Mucosa of gallbladder (tissue), 1 donor: Measurements from ENCODE around the gene SESTD1. TPM values are rescaled to one million over a fixed set of nuclear protein-coding genes. Genes with fewer than 3 reads are reported as not detected.
"Not testable (repeated sequence)": the region's sequence is repeated elsewhere in the genome, so short reads cannot be mapped to it uniquely, and the experiment has no call there.

ENCODE experiments used
- DNase-seq: peaks from one replicate; pipeline ENCODE4 v3.0.0-alpha.2; 2020; ENCODE audit warnings: low spot score
- total RNA-seq: library from RNA; stranded (reverse); gene quantifications from one replicate; pipeline ENCODE4 v1.2.1, GENCODE V29; 2021
- donor health status: DM: no; HTN: no; CAD: no.

Gene SESTD1
- total RNA-seq, 1 donor from 2014 or later, result 95.4 TPM

DNA sequence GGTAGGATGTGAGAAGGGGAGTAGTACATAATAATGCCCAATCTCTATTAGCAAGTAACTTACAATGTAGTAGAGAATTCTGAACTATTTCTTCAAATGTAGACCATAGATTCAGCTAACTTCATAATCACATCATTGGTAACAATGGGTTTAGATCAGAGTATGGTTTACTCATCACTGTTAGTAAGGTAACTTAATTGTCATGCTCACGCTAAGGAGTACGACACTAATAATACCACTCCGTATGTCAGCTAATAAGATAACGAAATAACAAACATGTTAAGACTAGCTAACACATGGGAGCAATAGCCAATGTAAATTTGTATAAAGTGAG, 158.3 kb downstream of the SESTD1 start:
- DNase-seq, result no peak

DNA sequence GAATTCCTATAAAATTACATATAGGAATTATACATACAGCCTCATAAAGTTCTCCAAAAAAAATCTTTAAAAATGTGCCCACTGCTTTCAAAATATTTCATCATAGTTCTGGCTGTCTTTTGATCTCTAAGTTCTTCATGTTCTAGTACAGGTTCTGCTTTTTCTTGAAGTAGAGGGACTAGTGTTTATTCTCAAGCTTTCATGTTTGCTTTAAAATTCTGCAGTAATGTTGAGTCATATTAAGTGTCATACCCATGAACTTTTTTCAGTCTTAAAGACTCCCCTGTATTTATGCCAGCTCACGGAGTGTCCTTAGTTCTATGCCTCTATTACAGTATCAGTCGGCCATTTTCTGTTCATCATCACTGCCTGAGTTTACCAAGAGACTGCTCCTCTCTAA, 159.9 kb downstream of the SESTD1 start:
- DNase-seq, result no peak

DNA sequence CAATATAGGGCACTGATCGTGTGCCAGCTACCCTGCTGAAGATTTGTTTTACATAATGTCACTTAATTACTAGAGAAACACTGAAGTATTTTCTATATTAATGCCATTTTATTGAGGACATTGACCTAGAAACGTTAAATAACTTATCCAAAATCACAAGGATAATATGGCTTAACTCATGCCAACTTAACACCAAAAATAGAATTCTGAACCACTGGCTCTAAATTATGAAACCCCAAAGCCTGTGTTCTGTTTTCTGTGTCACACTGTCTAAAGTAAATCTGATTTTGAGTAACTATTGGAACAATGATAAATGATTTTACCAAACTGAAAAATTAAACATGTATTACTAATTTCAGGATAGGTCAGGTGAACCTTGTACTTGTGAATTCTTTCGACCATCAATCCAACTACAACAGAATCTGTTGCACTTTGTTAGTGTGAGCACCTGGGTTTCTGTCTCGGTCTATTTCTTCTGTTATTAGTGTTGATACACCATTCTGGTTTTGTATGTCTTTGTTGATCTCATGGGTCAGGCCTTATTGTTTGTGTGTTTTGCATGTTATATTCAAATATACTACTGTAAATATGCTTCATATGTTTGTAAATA, 166.4 kb downstream of the SESTD1 start:
- DNase-seq, result no peak

DNA sequence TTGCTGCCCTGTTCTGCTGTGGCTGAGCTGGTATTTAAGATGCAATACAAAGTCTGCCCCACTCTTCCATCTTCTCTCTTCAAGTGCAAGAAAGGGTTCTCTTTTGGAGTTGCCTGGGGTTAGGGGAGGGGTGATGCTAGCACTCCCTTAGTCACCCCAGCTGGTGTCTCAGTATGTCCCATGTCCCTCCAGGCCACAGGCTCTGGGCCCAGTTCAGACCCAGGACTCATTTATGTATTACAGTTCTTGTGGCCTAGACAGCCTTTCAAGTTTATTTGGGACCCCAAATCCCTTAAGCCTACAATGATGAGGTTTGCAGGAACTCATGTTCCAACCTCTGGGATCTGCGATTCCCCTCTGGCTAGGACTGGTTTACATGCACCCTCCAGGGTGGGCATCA, 167.5 kb downstream of the SESTD1 start:
- no peak for DNase-seq

DNA sequence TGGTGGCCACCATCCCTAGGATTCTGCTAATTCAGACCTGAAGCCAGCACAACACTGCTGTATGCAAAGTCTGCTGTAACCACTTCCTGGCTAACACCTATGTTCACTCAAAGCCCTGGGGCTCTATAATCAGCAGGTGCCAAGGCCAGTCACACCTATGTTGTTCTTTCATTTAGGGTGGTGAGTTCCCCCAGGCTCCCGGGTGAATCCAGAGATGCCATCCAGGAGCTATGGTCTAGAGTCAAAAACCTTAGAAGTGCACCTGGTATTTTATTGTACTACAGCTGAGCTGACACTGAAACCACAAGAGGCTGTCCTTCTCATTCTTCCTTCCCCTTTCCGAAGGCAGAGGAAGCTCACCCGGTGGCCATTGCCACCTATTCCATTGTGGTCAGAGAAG, 168.5 kb downstream of the SESTD1 start:
- no peak for DNase-seq

DNA sequence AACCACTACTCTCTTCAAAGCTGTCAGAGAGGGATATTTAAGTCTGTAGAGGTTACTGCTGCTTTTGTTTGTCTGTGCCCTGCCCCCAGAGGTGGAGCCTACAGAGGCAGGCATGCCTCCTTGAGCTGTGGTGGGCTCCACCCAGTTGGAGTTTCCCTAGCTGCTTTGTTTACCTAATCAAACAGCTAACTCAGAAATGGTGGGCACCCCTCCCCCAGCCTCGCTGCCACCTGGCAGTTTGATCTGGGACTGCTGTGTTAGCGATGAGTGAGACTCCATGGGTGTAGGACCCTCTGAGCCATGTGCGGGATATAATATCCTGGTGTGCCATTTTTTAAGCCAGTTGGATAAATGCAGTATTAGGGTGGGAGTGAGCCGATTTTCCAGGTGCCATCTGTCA, 171.7 kb downstream of the SESTD1 start:
- DNase-seq, result not testable (repeated sequence)

DNA sequence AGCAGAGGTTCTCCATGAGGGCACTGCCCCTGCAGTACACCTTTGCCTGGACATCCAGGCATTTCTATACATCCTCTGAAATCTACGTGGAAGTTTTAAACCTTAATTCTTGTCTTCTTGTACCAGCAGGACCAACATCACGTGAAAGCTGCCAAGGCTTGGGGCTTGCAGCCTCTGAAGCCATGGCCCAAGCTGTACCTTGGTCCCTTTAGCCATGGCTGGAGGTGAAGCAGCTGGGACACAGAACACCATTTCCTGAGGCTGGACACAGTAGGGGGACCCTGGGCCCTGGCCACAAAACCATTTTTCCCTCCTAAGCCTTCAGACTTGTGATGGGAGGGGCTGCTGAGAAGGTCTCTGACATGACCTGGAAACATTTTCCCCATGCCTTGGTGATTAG, 181.9 kb downstream of the SESTD1 start:
- DNase-seq, result no peak

DNA sequence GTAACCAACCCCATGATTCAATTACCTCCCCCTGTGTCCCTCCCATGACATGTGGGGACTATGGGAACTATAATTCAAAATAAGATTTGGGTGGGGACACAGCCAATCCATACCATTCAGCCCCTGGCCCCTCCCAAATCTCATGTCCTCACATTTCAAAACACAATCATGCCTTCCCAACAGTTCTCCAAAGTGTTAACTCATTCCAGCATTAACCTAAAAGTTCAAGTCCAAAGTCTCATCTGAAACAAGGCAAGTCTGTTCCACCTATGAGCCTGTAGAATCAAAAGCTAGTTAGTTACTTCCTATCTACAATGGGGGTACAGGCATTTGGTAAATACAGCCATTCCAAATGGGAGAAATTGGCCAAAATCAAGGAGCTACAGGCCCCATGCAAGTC, 182.7 kb downstream of the SESTD1 start:
- DNase-seq, result no peak

DNA sequence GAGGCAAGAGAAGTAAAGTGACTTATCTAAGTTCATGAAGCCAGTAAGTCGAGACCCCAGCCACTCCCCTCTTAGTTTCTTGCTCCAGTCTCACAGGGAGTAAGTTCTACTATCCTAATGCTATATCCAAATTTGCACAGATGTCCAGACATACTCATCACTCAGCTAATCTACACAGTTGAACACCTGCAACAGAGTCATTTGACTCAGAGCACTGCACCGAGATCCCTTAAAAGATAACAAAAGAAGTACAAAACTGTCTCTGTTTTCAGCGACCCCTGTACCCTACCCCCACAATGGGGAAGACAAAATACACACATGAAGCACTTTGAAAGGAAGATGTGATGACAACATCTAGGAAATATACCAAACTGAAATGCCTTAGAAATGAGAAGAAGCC, 192.1 kb downstream of the SESTD1 start:
- no peak for DNase-seq

DNA sequence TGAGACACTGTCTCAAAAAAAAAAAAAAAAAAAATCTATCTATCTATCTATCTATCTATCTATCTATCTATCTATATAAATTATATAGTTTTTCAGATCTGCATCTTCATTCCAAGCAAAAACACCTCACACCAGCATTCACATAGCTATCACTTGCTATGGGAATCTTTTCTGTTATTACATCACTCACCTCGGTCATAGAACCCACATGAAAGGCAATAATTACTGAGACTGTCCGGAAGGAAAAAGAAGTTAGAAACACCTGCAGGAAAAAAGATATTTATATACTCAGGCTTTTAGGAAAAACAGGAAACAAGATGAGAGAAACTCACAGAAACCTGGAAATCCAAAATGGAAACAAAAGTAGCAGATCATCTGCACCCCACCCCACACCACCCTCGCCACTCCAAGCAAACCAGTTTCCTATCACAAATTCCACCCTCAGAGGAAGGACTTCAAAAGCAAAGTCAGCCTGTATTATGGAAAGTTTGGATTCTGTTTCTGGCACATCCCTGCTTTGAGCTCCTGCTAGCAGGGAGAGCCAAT, 192.7 kb downstream of the SESTD1 start:
- DNase-seq, result no peak

DNA sequence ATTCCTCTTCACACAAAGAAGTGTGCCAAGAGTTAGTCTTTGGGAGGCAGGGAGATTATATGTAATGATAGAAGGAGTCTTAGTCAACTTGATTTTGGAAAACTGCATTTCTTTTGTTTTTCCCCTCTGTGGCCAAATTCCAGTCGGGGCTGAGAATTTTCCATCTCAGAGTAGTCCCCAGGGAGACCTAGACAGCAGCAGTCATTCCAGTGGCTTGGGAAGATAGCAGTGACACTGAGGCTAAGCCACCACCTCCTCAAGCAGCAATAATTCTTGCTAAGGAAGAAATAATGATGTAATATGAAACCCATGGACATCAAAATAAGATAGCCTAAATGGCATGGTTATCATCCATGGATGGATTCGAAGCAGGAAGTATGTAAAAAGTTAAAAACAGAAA, 193.7 kb downstream of the SESTD1 start:
- DNase-seq, result no peak

DNA sequence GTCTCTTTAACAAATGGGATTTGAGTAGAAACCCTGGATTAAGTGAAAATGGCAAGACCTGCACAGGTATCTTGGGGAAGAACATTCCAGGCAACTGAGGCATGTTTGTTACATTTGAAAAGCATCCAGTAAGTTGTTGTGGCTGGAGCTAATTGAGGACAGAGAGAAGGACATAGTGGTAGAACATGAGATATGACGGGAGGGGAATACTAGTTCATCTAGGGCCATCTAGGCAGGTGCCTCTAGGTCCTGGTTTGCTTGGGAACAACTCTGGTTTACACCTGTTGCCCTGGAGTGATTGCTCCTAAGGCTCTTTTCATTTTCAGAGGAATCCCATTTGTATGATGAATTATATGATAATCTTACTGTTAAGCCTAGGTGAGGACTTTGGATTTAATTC, 194.9 kb downstream of the SESTD1 start:
- no peak for DNase-seq

DNA sequence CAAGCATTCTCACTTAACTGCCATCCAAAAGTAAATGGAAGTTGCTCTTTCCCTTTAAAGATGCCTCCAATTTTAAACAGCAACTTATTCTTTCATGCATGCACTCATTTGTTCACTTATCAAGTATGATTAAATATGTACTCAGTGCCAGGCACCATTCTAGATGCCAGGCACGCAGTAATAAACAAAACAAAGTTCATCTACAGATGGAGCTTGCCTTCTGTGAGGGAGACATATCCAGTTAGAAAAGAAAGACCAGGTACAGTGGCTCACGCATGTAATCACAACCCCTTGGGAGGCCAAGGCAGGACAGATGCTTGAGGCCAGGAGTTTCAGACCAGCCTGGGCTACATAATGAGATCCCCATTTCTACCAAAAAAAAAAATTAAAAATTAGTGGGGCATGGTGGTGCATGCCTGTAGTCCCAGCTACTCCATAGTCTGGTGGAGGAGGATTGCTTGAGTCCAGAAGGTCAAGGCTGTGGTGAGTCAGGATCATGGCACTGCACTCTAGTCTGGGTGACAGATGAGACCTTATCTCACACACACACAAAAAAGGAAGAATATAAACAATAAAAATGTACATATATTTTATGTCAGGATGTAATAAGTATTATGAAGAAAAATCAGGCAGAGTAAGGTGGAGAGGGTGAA, 195.5 kb downstream of the SESTD1 start:
- no peak for DNase-seq

DNA sequence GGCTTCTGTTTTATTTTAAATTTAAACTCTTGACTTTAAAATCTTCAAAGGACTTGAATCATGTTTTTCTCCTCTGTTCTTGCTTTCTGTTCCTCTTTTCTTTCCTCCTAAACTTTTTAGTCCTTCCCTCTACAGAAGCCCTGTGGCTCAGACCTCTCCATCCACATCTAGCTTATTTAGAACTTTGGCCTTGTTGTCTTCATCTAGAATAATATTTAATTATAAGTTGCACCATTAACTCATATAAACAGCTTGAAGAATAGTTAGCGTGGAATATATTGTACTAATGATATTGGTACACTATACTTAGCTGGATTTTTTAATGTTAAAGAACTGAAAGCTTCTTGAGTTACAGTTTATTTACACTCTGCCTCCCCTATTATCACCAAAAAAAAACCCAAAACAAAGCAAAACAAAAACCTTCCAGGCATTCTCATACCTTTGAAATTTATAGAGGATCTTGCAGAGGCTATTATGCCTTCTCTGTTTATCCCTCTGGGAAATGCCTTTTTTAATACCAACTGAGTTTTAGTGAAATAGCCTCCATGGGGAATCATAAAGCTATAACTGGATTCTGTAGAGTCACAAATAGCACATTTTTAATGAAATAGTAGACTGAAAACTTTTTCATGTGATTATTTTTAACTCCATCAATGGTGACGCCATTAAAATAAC, 205.5 kb downstream of the SESTD1 start:
- no peak for DNase-seq

DNA sequence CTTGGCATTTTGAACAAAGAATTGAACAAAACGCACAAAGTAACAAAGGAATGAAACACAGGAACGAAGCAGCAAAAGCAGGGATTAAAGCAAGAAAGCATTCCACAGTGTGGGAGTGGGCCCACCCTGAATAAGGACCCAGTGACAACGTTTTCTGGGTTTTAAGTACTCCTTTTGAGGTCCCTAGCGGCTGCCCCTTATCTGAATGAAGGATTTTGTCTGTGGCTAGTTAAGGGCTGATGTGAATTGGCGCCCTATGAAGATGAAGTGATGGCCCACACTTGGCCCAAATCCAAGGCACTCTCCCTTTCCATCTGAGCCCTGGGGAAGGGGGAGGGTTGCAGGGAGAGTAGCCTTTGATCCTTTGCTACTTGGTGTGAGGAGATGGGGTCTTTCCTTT, 206.9 kb downstream of the SESTD1 start:
- DNase-seq, result no peak

DNA sequence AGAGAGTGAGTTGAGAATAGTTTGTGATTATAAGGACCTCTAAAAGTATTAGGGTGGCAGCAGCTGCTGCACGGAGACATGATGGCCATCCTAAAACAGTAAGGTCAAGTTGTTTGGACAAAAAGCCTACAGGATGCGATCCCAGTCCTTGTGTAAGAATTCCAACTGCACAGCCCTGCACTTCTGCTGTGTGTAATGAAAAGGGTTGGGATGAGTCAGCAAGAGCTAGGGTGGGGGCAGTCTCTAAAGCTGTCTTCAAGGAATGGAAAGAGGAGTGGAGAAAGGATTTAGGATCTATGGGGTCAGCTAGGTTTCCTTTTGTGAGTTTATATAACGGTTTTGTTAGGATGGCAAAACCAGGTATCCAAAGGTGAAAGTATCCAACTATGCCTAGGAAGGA, 211.1 kb downstream of the SESTD1 start:
- not testable (repeated sequence) for DNase-seq

Other genes starting within 250 kb of the SESTD1 start
- gene CCDC141, start 214.7 kb downstream of the SESTD1 start, total RNA-seq, result 90.3 TPM